GM18499 (cell line): ENCODE measurements around the gene CTNNA3.

Experiments
- ATAC-seq: cut with Tn5 transposase; IDR thresholded peaks from one replicate; pipeline ENCODE4 v1.9.1; 2021; ENCODE audit warnings: moderate number of reproducible peaks; ENCODE audit not compliant: insufficient read depth, unreplicated experiment

The CTNNA3 gene

GRCh38 chr10:66737241-66737640, 958.8 kb downstream of the CTNNA3 start:
- ATAC-seq: no peak

- ATAC-seq: no peak
Observed at GRCh38 chr10:66723608-66724400, 972.2 kb downstream of the CTNNA3 start.

- no peak for ATAC-seq
Observed at GRCh38 chr10:66719483-66719882, 976.5 kb downstream of the CTNNA3 start.

GRCh38 chr10:66717231-66717981, 978.6 kb downstream of the CTNNA3 start:
- no peak for ATAC-seq

GRCh38 chr10:66714741-66715140, 981.3 kb downstream of the CTNNA3 start:
- no peak for ATAC-seq

GRCh38 chr10:66713387-66713786, 982.6 kb downstream of the CTNNA3 start:
- ATAC-seq: no peak

GRCh38 chr10:66698069-66698468, 997.9 kb downstream of the CTNNA3 start:
- no peak for ATAC-seq

- no peak for ATAC-seq
Observed at GRCh38 chr10:66695046-66695445, 1000.9 kb downstream of the CTNNA3 start.

GRCh38 chr10:66684581-66684980, 1011.4 kb downstream of the CTNNA3 start:
- ATAC-seq: no peak

- ATAC-seq: no peak
Observed at GRCh38 chr10:66680886-66681285, 1015.1 kb downstream of the CTNNA3 start.

- no peak for ATAC-seq
Observed at GRCh38 chr10:66678521-66678920, 1017.5 kb downstream of the CTNNA3 start.

- ATAC-seq: no peak
Observed at GRCh38 chr10:66673071-66673470, 1022.9 kb downstream of the CTNNA3 start.

GRCh38 chr10:66671562-66671961, 1024.4 kb downstream of the CTNNA3 start:
- no peak for ATAC-seq

- ATAC-seq: no peak
Observed at GRCh38 chr10:66671064-66671463, 1024.9 kb downstream of the CTNNA3 start.

- ATAC-seq: no peak
Observed at GRCh38 chr10:66656499-66656898, 1039.5 kb downstream of the CTNNA3 start.

- ATAC-seq: no peak
Observed at GRCh38 chr10:66654861-66655260, 1041.1 kb downstream of the CTNNA3 start.

GRCh38 chr10:66651308-66652082, 1044.5 kb downstream of the CTNNA3 start:
- ATAC-seq: no peak

- ATAC-seq: no peak
Observed at GRCh38 chr10:66649626-66650025, 1046.4 kb downstream of the CTNNA3 start.

- ATAC-seq: no peak
Observed at GRCh38 chr10:66642217-66642616, 1053.8 kb downstream of the CTNNA3 start.

- no peak for ATAC-seq
Observed at GRCh38 chr10:66639371-66639770, 1056.6 kb downstream of the CTNNA3 start.
